Transverse colon (tissue), 4 donors: ENCODE results near the gene TPSG1.

Source experiments
- POLR2AphosphoS5 ChIP-seq, 3 donors: sonication (generic); formaldehyde crosslinking; IDR thresholded peaks; one replicate each; pipeline ENCODE4 v1.6.1; 2016; ENCODE audit warnings: antibody characterized with exemption in 3 of 3
- TF ChIP-seq, protein P1 (sequence below), 5 experiments: fragments of 200-600 bp in 3 of 5; fragments of 450-650 bp in 2 of 5; sonication (generic) in 3 of 5; IDR thresholded peaks; 1 replicate in 2 of 5; 2 replicates in 3 of 5; pipeline ENCODE4 v1.5.1; 2016 to 2017; ENCODE audit warnings: antibody characterized with exemption in 5 of 5, inconsistent platforms in 3 of 5, mild to moderate bottlenecking in 2 of 5, moderate library complexity in 1 of 5

DNA sequence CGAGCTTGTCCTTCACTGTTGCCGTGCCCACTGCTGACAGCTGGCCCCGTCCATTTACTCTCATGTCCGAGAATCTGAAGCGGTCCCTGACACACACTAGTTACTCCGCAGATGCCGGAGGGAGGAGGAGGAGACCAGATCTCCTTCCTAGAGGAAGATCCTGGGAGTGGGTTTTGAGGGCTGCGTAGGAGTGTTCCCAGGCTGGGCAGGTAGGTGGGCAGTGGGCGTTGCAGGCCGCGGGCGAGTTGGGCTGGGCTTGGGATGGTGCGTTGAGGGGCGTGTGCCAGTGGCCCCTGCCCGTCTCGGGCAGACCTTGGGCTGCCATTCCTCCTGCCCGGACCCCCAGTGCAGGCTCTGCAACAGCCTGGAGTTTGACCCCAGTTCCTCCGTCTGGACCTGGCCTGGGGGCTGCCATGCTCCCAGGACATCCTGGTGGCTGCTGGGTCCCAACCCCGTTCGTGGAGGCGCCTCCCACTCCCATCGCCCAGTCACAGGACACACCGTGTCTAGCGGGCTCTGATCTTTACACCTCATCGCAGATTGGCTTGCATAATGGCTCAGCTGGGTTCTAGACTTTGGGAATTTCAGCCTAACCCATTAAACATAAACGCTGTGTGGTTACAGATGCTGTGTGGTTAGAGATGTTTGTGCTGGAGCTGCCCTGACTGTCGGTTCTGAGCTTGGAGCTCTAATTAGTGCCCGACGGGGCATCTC is 49.3 kb downstream of the TPSG1 start:
- no peak for TF ChIP-seq POLR2AphosphoS5 (IDR thresholded peaks at IDR 0.05)
- TF ChIP-seq, protein P1, sequence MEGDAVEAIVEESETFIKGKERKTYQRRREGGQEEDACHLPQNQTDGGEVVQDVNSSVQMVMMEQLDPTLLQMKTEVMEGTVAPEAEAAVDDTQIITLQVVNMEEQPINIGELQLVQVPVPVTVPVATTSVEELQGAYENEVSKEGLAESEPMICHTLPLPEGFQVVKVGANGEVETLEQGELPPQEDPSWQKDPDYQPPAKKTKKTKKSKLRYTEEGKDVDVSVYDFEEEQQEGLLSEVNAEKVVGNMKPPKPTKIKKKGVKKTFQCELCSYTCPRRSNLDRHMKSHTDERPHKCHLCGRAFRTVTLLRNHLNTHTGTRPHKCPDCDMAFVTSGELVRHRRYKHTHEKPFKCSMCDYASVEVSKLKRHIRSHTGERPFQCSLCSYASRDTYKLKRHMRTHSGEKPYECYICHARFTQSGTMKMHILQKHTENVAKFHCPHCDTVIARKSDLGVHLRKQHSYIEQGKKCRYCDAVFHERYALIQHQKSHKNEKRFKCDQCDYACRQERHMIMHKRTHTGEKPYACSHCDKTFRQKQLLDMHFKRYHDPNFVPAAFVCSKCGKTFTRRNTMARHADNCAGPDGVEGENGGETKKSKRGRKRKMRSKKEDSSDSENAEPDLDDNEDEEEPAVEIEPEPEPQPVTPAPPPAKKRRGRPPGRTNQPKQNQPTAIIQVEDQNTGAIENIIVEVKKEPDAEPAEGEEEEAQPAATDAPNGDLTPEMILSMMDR (IDR thresholded peaks at IDR 0.05): no peak
